Measurements from ENCODE around the gene MLLT3.
A peak's percentile ranks its signal among the peaks of the same experiment; 100 is the strongest.

Gene MLLT3

DNA sequence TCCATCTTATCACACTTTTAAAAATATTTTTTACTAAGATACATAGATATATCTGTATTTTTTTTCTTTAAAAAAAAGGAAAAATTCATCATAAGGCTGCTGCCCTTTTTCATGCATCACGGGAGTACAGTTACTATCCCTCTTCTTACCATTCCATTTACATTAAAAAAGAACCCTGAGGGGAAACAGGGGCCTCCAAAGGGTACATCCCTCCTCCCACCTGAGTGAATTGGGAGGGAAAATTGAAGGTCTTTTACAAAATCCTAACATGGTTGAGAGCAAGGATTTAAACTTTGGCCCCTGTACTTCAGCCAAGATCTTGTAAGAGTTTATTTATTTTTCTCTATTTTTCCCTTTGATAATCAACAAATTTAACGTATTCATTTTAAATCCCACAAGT lies 319.2 kb downstream of the MLLT3 start:
- no peak for DNase-seq (ENCODE audit: low read depth)

DNA sequence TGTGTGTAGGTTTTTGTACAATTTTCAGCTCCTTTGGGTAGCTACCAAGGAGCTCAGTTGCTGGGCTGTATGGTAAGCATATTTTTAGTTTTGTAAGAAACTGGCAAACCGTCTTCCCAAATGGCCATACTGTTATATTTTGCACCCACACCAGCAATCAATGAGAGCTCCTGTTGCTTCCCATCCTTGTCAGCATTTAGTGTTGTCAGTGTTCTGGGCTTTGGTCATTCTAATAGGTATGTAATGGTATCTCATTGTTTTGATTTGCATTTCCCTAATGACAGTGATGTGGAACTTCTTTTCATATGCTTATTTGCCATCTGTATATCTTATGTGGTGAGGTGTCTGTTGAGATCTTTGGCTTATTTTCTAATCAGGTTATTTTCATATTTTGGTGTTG lies 320.1 kb downstream of the MLLT3 start:
- DNase-seq (ENCODE audit: low read depth): no peak

DNA sequence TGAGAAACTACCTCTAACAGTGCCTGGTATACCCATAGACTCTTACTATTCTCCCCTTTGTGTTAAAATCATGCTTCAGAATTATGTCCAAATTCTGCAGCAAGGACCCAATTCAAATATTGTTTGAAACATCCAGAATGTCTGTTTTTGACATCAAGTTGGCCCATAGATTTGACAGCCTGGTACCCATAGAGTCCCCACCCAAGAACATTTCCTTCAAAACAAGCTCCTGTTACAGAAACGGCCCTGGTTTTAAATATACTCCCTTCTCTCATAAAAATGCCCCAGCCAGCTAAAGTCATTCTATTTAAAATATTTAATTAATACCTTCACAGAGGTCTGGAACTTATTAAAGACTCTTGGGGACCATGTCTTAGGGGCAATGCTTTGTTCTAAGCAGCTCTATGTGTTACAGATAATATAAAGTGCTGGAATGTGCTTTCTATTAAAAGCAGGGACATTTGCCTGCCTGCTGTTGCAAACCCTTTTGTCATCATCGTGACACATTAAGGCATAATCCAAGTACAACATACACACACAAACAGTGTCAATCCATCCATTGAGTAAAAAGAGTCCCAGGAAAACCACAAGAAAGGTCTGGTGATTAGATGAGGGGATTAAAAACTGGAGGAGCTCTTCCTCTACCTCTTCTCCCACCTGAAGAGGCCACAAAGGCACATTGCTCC lies 321.7 kb downstream of the MLLT3 start:
- no peak for DNase-seq (ENCODE audit: low read depth)

DNA sequence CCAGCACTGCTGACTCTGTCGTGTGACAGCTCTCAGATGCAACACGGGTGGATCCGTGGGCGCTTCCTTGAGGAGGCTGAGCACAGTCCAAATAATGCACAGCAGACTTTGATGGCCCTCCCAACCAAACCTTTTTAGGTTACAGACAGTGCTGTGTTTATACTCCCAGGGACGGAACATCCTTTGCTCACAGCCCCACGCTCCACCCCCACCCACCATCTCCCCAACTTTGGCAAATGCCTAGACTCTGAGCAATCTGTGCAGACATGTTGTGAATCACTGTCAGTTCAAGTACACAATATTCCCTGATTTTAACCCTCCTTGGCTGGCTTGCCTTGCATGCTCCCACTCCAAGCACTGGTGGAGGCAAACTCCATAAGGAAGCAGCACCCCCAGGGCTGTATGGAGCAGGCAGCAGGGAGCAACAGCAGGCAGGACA lies 324.6 kb downstream of the MLLT3 start:
- peak; percentile 91 for DNase-seq (ENCODE audit: low read depth)

DNA sequence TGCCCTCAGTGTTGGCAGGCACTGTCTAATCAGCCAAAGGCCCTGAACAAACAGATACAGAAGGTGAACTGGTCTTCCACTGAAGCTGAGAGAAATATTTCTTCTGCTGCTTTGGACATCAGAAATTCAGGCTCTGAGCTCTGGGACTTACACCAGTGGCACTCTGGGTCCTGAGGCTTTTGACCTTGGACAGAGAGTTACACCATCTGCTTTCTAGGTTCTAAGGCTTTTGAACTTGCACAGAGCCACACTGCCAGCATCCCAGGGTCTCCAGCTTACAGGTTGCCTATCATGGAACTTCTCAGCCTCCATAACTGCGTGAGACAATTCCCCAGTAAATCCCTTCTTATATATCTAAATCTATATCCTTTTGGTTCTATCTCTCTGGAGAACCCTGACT lies 326.7 kb downstream of the MLLT3 start:
- no peak for DNase-seq (ENCODE audit: low read depth)

DNA sequence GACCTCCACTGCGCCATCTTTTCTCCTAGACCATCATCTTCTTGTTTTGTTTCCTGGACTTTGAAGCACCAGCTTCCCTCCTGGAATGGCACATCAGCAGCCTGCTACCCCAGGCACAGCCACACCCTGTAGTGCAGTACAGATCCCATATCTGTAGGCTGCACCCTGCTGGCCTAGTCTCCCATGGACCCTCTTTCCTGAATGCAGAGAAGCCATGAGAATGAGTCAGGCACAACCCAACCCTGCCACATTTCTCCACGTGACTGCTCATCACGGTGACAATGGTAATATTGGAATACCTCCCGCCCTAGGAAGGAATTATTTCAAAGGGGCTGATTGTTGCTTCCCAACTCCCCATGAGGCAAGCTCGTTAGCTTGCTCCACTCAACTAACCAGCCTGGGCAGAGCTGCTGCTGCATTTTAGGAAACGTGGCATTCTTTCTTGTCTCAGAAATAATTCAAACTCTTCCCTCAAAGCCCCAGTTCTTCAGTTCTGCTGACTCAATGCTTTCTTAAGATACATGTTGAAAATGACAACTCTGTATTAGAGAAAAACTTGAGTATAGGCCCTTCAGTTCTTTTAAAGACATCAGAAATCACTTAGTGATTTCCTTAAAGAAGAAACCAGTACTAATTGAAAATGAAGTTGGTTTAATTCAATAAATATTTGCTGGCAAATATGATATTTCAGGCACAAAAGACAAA lies 328.1 kb downstream of the MLLT3 start:
- no peak for DNase-seq (ENCODE audit: low read depth)

DNA sequence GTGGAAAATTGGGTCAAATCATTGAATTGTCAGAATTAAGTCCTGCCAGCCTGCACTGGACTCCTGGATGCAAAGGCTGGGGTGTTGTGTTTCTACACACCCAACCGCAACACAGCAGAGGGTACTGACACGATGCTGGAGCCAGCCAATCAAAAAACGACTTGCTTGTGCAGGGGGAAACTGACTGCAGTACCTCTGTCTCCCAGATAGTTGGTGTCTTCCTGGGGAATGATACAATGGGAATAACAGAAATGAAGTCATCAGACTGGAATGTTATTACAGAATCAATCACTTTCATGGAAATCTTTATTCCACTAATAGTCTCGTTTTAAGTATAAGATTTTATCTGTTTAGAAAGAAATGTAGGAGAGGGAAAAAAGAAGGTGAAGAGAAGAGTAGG lies 330.3 kb downstream of the MLLT3 start:
- DNase-seq (ENCODE audit: low read depth): peak; percentile 54
